Thyroid gland (tissue), 4 donors: ENCODE data around the gene PITPNC1.

Experiments used
- CTCF ChIP-seq, 6 experiments: fragments of 200-600 bp in 3 of 6; fragments of 450-650 bp in 3 of 6; sonication (generic) in 3 of 6; IDR thresholded peaks; one replicate each; pipeline ENCODE4 v1.5.1; 2016 to 2019; ENCODE audit warnings: antibody characterized with exemption in 6 of 6, mild to moderate bottlenecking in 2 of 6, inconsistent platforms in 1 of 6, moderate library complexity in 1 of 6
- POLR2A ChIP-seq, 2 donors: fragments of 450-650 bp; IDR thresholded peaks; one replicate each; pipeline ENCODE4 v1.6.1; 2017; ENCODE audit warnings: antibody characterized with exemption in 2 of 2, mild to moderate bottlenecking in 2 of 2, moderate library complexity in 1 of 2

- TF ChIP-seq CTCF (IDR thresholded peaks at IDR 0.05), result no peak
- no peak for TF ChIP-seq POLR2A (IDR thresholded peaks at IDR 0.05)
Measured at GRCh38 chr17:67493812-67494211, 116.7 kb downstream of the PITPNC1 start.
